ENCODE results near the gene CDC14B.

CDC14B gene

GRCh38 chr9:96485280-96485679 is 134.4 kb downstream of the CDC14B start:
- Histone ChIP-seq H3K36me3 (ENCODE audit: control insufficient read depth, low read length) (no peaks in the 10 kb centered on the region), H3K4me2 (ENCODE audit: low read length) (no peak overlapping the region), H3F3A (ENCODE audit: control insufficient read depth, insufficient read depth) (no peaks in the 10 kb centered on the region), H3K27me3 (ENCODE audit: control insufficient read depth, low read length) (no peaks in the 10 kb centered on the region), H4K20me1 (ENCODE audit: control insufficient read depth, insufficient read depth, low read depth, low read length) (no peaks in the 10 kb centered on the region), H3K79me2 (ENCODE audit: control insufficient read depth, low read length) (no peaks in the 10 kb centered on the region), H3K4me3 (ENCODE audit: low read length) (no peak overlapping the region), H3K9me3 (ENCODE audit: control insufficient read depth, insufficient read depth, low read length) (no peaks in the 10 kb centered on the region), H3K4me1 (ENCODE audit: control insufficient read depth, low read length) (peaks cover 7% of the 10 kb centered on the region), H3K9me2 (replicated peaks; ENCODE audit: control insufficient read depth, low read length) (no peaks in the 10 kb centered on the region), H3K27ac (ENCODE audit: low read depth, low read length) (no peak overlapping the region)
- TF ChIP-seq CTCF (IDR thresholded peaks at IDR 0.05; ENCODE audit: low read depth, low read length, poor library complexity, severe bottlenecking) (no peak), EZH2phosphoT487 (IDR thresholded peaks at IDR 0.05; ENCODE audit: borderline replicate concordance, low read length) (no peak)

GRCh38 chr9:96484521-96484931 is 135.1 kb downstream of the CDC14B start:
- Histone ChIP-seq H3K4me1 (ENCODE audit: control insufficient read depth, low read length) (peaks cover 7% of the 10 kb centered on the region), H3K4me2 (ENCODE audit: low read length) (no peak overlapping the region), H3K27ac (ENCODE audit: low read depth, low read length) (no peak overlapping the region), H3K27me3 (ENCODE audit: control insufficient read depth, low read length) (no peaks in the 10 kb centered on the region), H3K79me2 (ENCODE audit: control insufficient read depth, low read length) (no peaks in the 10 kb centered on the region), H3K4me3 (ENCODE audit: low read length) (no peak overlapping the region), H3F3A (ENCODE audit: control insufficient read depth, insufficient read depth) (no peaks in the 10 kb centered on the region), H3K9me3 (ENCODE audit: control insufficient read depth, insufficient read depth, low read length) (no peaks in the 10 kb centered on the region), H4K20me1 (ENCODE audit: control insufficient read depth, insufficient read depth, low read depth, low read length) (no peaks in the 10 kb centered on the region), H3K36me3 (ENCODE audit: control insufficient read depth, low read length) (no peaks in the 10 kb centered on the region), H3K9me2 (replicated peaks; ENCODE audit: control insufficient read depth, low read length) (no peaks in the 10 kb centered on the region)
- TF ChIP-seq CTCF (IDR thresholded peaks at IDR 0.05; ENCODE audit: low read depth, low read length, poor library complexity, severe bottlenecking) (no peak), EZH2phosphoT487 (IDR thresholded peaks at IDR 0.05; ENCODE audit: borderline replicate concordance, low read length) (no peak)

GRCh38 chr9:96483733-96484390 is 135.8 kb downstream of the CDC14B start:
- H3K4me2 ChIP-seq (ENCODE audit: low read length): no peak overlapping the region
- no peak overlapping the region for H3K27ac ChIP-seq (ENCODE audit: low read depth, low read length)
- no peak overlapping the region for H3K4me3 ChIP-seq (ENCODE audit: low read length)
- no peaks in the 10 kb centered on the region for H3K36me3 ChIP-seq (ENCODE audit: control insufficient read depth, low read length)
- TF ChIP-seq EZH2phosphoT487 (IDR thresholded peaks at IDR 0.05; ENCODE audit: borderline replicate concordance, low read length): no peak
- TF ChIP-seq CTCF (IDR thresholded peaks at IDR 0.05; ENCODE audit: low read depth, low read length, poor library complexity, severe bottlenecking): no peak
- H3K79me2 ChIP-seq (ENCODE audit: control insufficient read depth, low read length): no peaks in the 10 kb centered on the region
- no peaks in the 10 kb centered on the region for H4K20me1 ChIP-seq (ENCODE audit: control insufficient read depth, insufficient read depth, low read depth, low read length)
- peaks cover 10% of the 10 kb centered on the region for H3K4me1 ChIP-seq (ENCODE audit: control insufficient read depth, low read length)
- no peaks in the 10 kb centered on the region for H3K9me2 ChIP-seq (replicated peaks; ENCODE audit: control insufficient read depth, low read length)
- H3K27me3 ChIP-seq (ENCODE audit: control insufficient read depth, low read length): no peaks in the 10 kb centered on the region
- H3K9me3 ChIP-seq (ENCODE audit: control insufficient read depth, insufficient read depth, low read length): no peaks in the 10 kb centered on the region
- H3F3A ChIP-seq (ENCODE audit: control insufficient read depth, insufficient read depth): no peaks in the 10 kb centered on the region
